GM03348 (cell line): ENCODE data around the gene LEP.

Experiments
- DNase-seq: peaks from one replicate; pipeline ENCODE4 v3.0.0; 2012; ENCODE audit warnings: low spot score

The LEP gene

GRCh38 chr7:128240696-128241386, at the start of gene LEP:
TSS of gene LEP (plus strand) at chr7:128241278. CDS start at chr7:128252019, 10,741 bp downstream.
- DNase-seq, result no peak

GRCh38 chr7:128192497-128193142, 48.5 kb upstream of the LEP start:
- no peak for DNase-seq

GRCh38 chr7:128194533-128195282, 46.4 kb upstream of the LEP start:
- no peak for DNase-seq

GRCh38 chr7:128197589-128197988, 43.5 kb upstream of the LEP start:
- DNase-seq, result peak; percentile 73

GRCh38 chr7:128197989-128198580, 43.0 kb upstream of the LEP start:
- no peak for DNase-seq

- DNase-seq, result no peak
These were observed 40.7 kb upstream of the LEP start for GRCh38 chr7:128200376-128200775.

GRCh38 chr7:128201067-128201689, 39.9 kb upstream of the LEP start:
- no peak for DNase-seq

- no peak for DNase-seq
These were observed 39.4 kb upstream of the LEP start for GRCh38 chr7:128201690-128202085.

- no peak for DNase-seq
These were observed 38.7 kb upstream of the LEP start for GRCh38 chr7:128202287-128202957.

- no peak for DNase-seq
These were observed 38.0 kb upstream of the LEP start for GRCh38 chr7:128203047-128203491.

- no peak for DNase-seq
These were observed 37.3 kb upstream of the LEP start for GRCh38 chr7:128203710-128204214.

GRCh38 chr7:128204455-128204854, 36.6 kb upstream of the LEP start:
- no peak for DNase-seq

GRCh38 chr7:128205068-128205467, 36.0 kb upstream of the LEP start:
- DNase-seq, result no peak

- no peak for DNase-seq
These were observed 34.9 kb upstream of the LEP start for GRCh38 chr7:128206017-128206746.

- DNase-seq, result no peak
These were observed 34.2 kb upstream of the LEP start for GRCh38 chr7:128206747-128207500.

- DNase-seq, result no peak
These were observed 33.5 kb upstream of the LEP start for GRCh38 chr7:128207609-128208008.

- peak; percentile 90 for DNase-seq
These were observed 31.6 kb upstream of the LEP start for GRCh38 chr7:128209229-128210035.

- no peak for DNase-seq
These were observed 31.1 kb upstream of the LEP start for GRCh38 chr7:128210036-128210347.
